A549 (cell line): ENCODE results near the gene TRAF3IP1. TPM values are rescaled to one million over a fixed set of nuclear protein-coding genes. Genes with fewer than 3 reads are reported as not detected.

Experiments used
- ATAC-seq, 2 experiments: fragments of 200-7000 bp in 1 of 2; fragments of >200 bp in 1 of 2; cut with Nextera tagmentation in 1 of 2; cut with Tn5 transposase in 1 of 2; 3 replicates each; pipeline versions ENCODE4 v1.8.0 to v1.9.1; 2018 to 2020; ENCODE audit warnings: mild to moderate bottlenecking in 1 of 2, moderate library complexity in 1 of 2
- CTCF ChIA-PET: fragments of 300-600 bp; sonication (Branson Sonifier 250); formaldehyde crosslinking; extraction: SDS; loops from one replicate; lab custom pipeline; 2021; ENCODE audit warnings: antibody characterized with exemption, inconsistent platforms; lab: Yijun Ruan, JAX
- POLR2A ChIA-PET: fragments of 350-600 bp; formaldehyde crosslinking; extraction: SDS; loops from one replicate; lab custom pipeline; 2021; ENCODE audit warnings: antibody characterized with exemption, inconsistent platforms; lab: Yijun Ruan, JAX
- DNase-seq, 2 experiments: peaks; one replicate each; pipeline versions ENCODE4 v3.0.0 to v3.0.0-alpha.2; 2011 to 2016; ENCODE audit warnings: low read depth in 1 of 2, low spot score in 1 of 2
- FAIRE-seq: peaks from 2 replicates; lab custom pipeline; 2011; peaks lifted over from hg19 to GRCh38; lab: Jason Lieb, UNC
- H3K27ac ChIP-seq, 2 experiments: fragments of >200 bp; sonication (Bioruptor Twin); formaldehyde crosslinking; 3 replicates each; pipeline ENCODE4 v1.5.1; 2016 to 2017
- H3K4me1 ChIP-seq: fragments of >200 bp; sonication (Bioruptor Twin); formaldehyde crosslinking; 3 replicates; pipeline ENCODE4 v1.6.1; 2016
- H3K4me2 ChIP-seq: fragments of >200 bp; sonication (Bioruptor Twin); formaldehyde crosslinking; 3 replicates; pipeline ENCODE4 v1.6.1; 2016
- H3K4me3 ChIP-seq: fragments of >200 bp; sonication (Bioruptor Twin); formaldehyde crosslinking; 3 replicates; pipeline ENCODE4 v1.5.1; 2016
- H3K9me3 ChIP-seq: fragments of >200 bp; sonication (Bioruptor Twin); formaldehyde crosslinking; 3 replicates; pipeline ENCODE4 v1.6.1; 2016
- CHD2 ChIP-seq: fragments of 150-350 bp; IDR thresholded peaks from 2 replicates; pipeline ENCODE4 v1.6.1; 2014; ENCODE audit warnings: low read length; ENCODE audit not compliant: partially characterized antibody
- EHF ChIP-seq: fragments of 250-450 bp; sonication (Bioruptor Pico); IDR thresholded peaks from 2 replicates; pipeline ENCODE4 v1.5.0; 2020; ENCODE audit warnings: mild to moderate bottlenecking
- FOSB ChIP-seq: fragments of 250-450 bp; sonication (Bioruptor Pico); IDR thresholded peaks from 2 replicates; pipeline ENCODE4 v1.5.0; 2020; ENCODE audit warnings: mild to moderate bottlenecking, moderate library complexity
- JUN ChIP-seq, 2 experiments: fragments of >200 bp; sonication (Bioruptor Twin); formaldehyde crosslinking; IDR thresholded peaks; 2 replicates in 1 of 2; 3 replicates in 1 of 2; pipeline ENCODE4 v1.6.1; 2016 to 2017
- KDM5A ChIP-seq: fragments of 200-600 bp; sonication (generic); IDR thresholded peaks from 2 replicates; pipeline ENCODE4 v1.6.1; 2016; ENCODE audit warnings: antibody characterized with exemption, mild to moderate bottlenecking
- MYC ChIP-seq: IDR thresholded peaks from 2 replicates; pipeline ENCODE4 v1.6.1; 2012; ENCODE audit warnings: mild to moderate bottlenecking, inconsistent platforms, low read length, improper control_type of control experiment, borderline replicate concordance
- NPAS2 ChIP-seq: fragments of 250-450 bp; sonication (Bioruptor Pico); IDR thresholded peaks from 2 replicates; pipeline ENCODE4 v1.8.0; 2022; ENCODE audit warnings: mild to moderate bottlenecking, moderate library complexity, borderline replicate concordance
- PHF8 ChIP-seq: fragments of 200-600 bp; sonication (generic); IDR thresholded peaks from 2 replicates; pipeline ENCODE4 v1.6.1; 2016; ENCODE audit warnings: low read depth, mild to moderate bottlenecking, antibody characterized with exemption, moderate library complexity, borderline replicate concordance
- POLR2AphosphoS2 ChIP-seq: conservative IDR thresholded peaks from 2 replicates; pipeline ENCODE4 v1.6.1; 2012; ENCODE audit warnings: low read length, improper control_type of control experiment, inconsistent platforms
- RAD21 ChIP-seq, 2 experiments: fragments of >200 bp in 1 of 2; sonication (Bioruptor Twin) in 1 of 2; formaldehyde crosslinking in 1 of 2; IDR thresholded peaks in 1 of 2; conservative IDR thresholded peaks in 1 of 2; 2 replicates in 1 of 2; 3 replicates in 1 of 2; pipeline ENCODE4 v1.6.1; 2012 to 2018; ENCODE audit warnings: inconsistent platforms in 1 of 2
- RARB ChIP-seq: fragments of 250-450 bp; sonication (Bioruptor Pico); IDR thresholded peaks from 2 replicates; pipeline ENCODE4 v1.8.0; 2021; ENCODE audit warnings: mild to moderate bottlenecking, moderate library complexity
- RFX5 ChIP-seq: fragments of 450-650 bp; IDR thresholded peaks from 2 replicates; pipeline ENCODE4 v1.7.1; 2014; ENCODE audit warnings: antibody characterized with exemption, mild to moderate bottlenecking, moderate library complexity
- TP53 ChIP-seq: fragments of 250-450 bp; sonication (Bioruptor Pico); IDR thresholded peaks from 2 replicates; pipeline ENCODE4 v1.5.0; 2021; ENCODE audit warnings: mild to moderate bottlenecking, moderate library complexity
- ZSCAN20 ChIP-seq: fragments of 250-450 bp; sonication (Bioruptor Pico); IDR thresholded peaks from 2 replicates; pipeline ENCODE4 v1.8.0; 2022; ENCODE audit warnings: mild to moderate bottlenecking, moderate library complexity
- WGBS: methylation state at CpG from one replicate; pipeline ENCODE4 v1.1.6; 2017; ENCODE audit errors: missing lambda C conversion rate; 5-methylcytosine and 5-hydroxymethylcytosine counted together
- polyA plus RNA-seq, 4 experiments: library from polyadenylated mRNA; depleted of rRNA in 3 of 4; stranded (reverse); fragments of >200 nt; fragmentation: RNase III in 1 of 4; extraction: RNeasy Plus Mini Kit Qiagen cat#74134 plus additional on column Dnase treatment in 1 of 4; gene quantifications; 2 replicates in 3 of 4; 3 replicates in 1 of 4; pipeline ENCODE4 v1.2.3, GENCODE V29; 2011 to 2017
- TF ChIP-seq, protein P1 (sequence below): fragments of >200 bp; sonication (Bioruptor Twin); formaldehyde crosslinking; IDR thresholded peaks from 3 replicates; pipeline ENCODE4 v1.5.1; 2016
- TF ChIP-seq, protein P2 (sequence below): fragments of 250-450 bp; sonication (Bioruptor Pico); IDR thresholded peaks from 2 replicates; pipeline ENCODE4 v1.5.0; 2021; ENCODE audit warnings: mild to moderate bottlenecking, moderate library complexity, borderline replicate concordance
- TF ChIP-seq, protein P3 (sequence below): fragments of >200 bp; sonication (Bioruptor Twin); formaldehyde crosslinking; IDR thresholded peaks from 2 replicates; pipeline ENCODE4 v1.6.1; 2016
- TF ChIP-seq, protein P4 (sequence below): fragments of 450-650 bp; IDR thresholded peaks from 2 replicates; pipeline ENCODE4 v1.6.1; 2014; ENCODE audit warnings: antibody characterized with exemption

The TRAF3IP1 gene
- polyA plus RNA-seq, 2 of the 4 experiments (the other 2 are of a cell fraction), result 10.6 to 19.2 TPM

DNA sequence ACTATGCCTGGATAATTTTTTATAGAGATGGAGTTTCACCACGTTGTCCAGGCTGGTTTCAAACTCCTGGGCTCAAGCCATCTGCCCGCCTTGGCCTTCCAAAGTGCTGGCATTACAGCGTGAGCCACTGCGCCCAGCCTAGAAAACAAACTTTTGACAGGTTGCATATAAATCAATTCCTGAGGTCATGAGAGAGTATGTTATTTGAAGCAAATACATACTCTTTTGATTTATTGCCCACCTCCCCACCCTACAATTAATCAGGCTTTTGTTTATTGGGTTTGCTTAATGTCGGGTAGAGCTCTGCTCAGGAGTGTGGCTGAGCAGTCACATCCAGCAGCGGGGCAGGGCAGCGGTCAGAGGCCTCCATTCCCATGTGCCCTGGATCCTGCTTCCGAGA, 68.5 kb downstream of the TRAF3IP1 start:
- POLR2A ChIA-PET, result no interaction called here
- ATAC-seq, result no peak
- no peak overlapping the region for H3K4me3 ChIP-seq
- TF ChIP-seq RAD21 (conservative IDR thresholded peaks at IDR 0.05 in 1 of 2, IDR thresholded peaks at IDR 0.05 in 1 of 2) (no peak), PHF8 (no peak), TP53 (CRISPR knock-in tag) (no peak), NPAS2 (no peak), RARB (CRISPR knock-in tag) (no peak)
- TF ChIP-seq, protein P1, sequence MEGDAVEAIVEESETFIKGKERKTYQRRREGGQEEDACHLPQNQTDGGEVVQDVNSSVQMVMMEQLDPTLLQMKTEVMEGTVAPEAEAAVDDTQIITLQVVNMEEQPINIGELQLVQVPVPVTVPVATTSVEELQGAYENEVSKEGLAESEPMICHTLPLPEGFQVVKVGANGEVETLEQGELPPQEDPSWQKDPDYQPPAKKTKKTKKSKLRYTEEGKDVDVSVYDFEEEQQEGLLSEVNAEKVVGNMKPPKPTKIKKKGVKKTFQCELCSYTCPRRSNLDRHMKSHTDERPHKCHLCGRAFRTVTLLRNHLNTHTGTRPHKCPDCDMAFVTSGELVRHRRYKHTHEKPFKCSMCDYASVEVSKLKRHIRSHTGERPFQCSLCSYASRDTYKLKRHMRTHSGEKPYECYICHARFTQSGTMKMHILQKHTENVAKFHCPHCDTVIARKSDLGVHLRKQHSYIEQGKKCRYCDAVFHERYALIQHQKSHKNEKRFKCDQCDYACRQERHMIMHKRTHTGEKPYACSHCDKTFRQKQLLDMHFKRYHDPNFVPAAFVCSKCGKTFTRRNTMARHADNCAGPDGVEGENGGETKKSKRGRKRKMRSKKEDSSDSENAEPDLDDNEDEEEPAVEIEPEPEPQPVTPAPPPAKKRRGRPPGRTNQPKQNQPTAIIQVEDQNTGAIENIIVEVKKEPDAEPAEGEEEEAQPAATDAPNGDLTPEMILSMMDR, result no peak
- TF ChIP-seq, protein P2, sequence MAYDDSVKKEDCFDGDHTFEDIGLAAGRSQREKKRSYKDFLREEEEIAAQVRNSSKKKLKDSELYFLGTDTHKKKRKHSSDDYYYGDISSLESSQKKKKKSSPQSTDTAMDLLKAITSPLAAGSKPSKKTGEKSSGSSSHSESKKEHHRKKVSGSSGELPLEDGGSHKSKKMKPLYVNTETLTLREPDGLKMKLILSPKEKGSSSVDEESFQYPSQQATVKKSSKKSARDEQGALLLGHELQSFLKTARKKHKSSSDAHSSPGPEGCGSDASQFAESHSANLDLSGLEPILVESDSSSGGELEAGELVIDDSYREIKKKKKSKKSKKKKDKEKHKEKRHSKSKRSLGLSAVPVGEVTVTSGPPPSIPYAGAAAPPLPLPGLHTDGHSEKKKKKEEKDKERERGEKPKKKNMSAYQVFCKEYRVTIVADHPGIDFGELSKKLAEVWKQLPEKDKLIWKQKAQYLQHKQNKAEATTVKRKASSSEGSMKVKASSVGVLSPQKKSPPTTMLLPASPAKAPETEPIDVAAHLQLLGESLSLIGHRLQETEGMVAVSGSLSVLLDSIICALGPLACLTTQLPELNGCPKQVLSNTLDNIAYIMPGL (CRISPR knock-in tag), result no peak
- TF ChIP-seq, all 56 proteins: peak for 0
- H3K4me2 ChIP-seq, result no peak overlapping the region
- no peak overlapping the region for H3K27ac ChIP-seq
- H3K9me3 ChIP-seq, result no peaks in the 10 kb centered on the region
- no peaks in the 10 kb centered on the region for H3K4me1 ChIP-seq
- FAIRE-seq (no peak), DNase-seq (no peak)
- WGBS, result 91% methylated on average over 8 of the region's 8 CpGs
- CTCF ChIA-PET, result interaction anchor here (0.7 kb wide), 1 partner anchor 396 kb away, joined by 4 read pairs; no protein-coding TSS in a partner anchor

DNA sequence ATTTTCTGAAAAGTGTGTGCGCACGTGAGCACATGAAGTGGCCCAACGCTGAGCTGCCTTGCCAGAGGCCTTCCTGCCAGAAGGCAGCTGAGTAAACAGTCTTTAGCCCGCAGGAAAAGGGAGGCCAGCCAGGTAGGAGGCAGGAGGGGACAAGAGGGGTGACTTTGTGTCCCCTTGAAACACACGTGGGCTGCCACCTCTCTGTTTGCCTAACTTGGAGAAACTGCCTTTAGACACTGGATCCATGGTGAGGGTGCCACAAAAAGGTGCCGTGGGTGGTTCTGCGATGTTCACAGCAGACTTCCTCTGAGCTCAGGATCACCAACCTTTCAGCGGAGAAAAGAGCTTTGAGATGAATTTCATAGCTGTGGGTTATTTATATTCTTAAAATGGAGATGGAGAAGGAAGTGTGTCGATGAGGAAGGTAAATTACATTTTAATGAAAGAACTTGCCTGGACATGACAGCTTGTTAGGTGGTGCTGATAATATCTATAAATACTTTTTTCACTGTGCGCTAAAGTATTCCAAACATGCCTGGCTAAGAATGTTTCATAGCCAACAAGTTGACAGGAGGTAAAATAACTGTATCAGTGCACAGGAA, 69.8 kb downstream of the TRAF3IP1 start:
- TF ChIP-seq POLR2AphosphoS2 (no peak), RFX5 (no peak), CHD2 (no peak), KDM5A (no peak), MYC (no peak), EHF (no peak), JUN (IDR thresholded peaks at IDR 0.05) (no peak), FOSB (CRISPR knock-in tag) (no peak), ZSCAN20 (CRISPR knock-in tag) (no peak)
- TF ChIP-seq, protein P3, sequence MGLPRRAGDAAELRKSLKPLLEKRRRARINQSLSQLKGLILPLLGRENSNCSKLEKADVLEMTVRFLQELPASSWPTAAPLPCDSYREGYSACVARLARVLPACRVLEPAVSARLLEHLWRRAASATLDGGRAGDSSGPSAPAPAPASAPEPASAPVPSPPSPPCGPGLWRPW, result no peak
- TF ChIP-seq, protein P4, sequence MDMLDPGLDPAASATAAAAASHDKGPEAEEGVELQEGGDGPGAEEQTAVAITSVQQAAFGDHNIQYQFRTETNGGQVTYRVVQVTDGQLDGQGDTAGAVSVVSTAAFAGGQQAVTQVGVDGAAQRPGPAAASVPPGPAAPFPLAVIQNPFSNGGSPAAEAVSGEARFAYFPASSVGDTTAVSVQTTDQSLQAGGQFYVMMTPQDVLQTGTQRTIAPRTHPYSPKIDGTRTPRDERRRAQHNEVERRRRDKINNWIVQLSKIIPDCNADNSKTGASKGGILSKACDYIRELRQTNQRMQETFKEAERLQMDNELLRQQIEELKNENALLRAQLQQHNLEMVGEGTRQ, result no peak
- Histone ChIP-seq H3K4me1 (no peaks in the 10 kb centered on the region), H3K4me2 (no peak overlapping the region), H3K4me3 (no peak overlapping the region), H3K9me3 (no peaks in the 10 kb centered on the region), H3K27ac (0 out of 6 replicates have a peak overlapping the region, but pooled peaks of 1 of the 2 experiments have one; percentile 38)
- no peak for ATAC-seq
- ChIA-PET CTCF (interaction anchor here (1.2 kb wide), 1 partner anchor 23 kb away, joined by 3 read pairs; no protein-coding TSS in a partner anchor), POLR2A (no interaction called here)
- FAIRE-seq, result no peak
- 86% methylated on average over 10 of the region's 10 CpGs for WGBS
- DNase-seq, result no peak
